ENCODE measurements around the gene SCN4A. TPM values are rescaled to one million over a fixed set of nuclear protein-coding genes. Genes with fewer than 3 reads are reported as not detected.
"Not testable (repeated sequence)": the region's sequence is repeated elsewhere in the genome, so short reads cannot be mapped to it uniquely, and the experiment has no call there.

The SCN4A gene
- polyA plus RNA-seq, 4 donors: 0.38 to 0.46 TPM; not detected in 2

- not testable (repeated sequence) for H3K36me3 ChIP-seq (ENCODE audit: control insufficient read depth in 3 of 3, insufficient read depth in 2 of 3, low read depth in 1 of 3, low read length in 3 of 3); H3K4me1 ChIP-seq (ENCODE audit: control insufficient read depth in 3 of 3, insufficient read depth in 2 of 3, low read depth in 1 of 3, low read length in 2 of 3); FAIRE-seq; DNase-seq; H3K4me3 ChIP-seq (ENCODE audit: low read depth in 1 of 3, low read length in 3 of 3); H3K9me3 ChIP-seq (ENCODE audit: control insufficient read depth in 2 of 2, insufficient read depth in 1 of 2, low read depth in 1 of 2, low read length in 1 of 2); H3K27ac ChIP-seq (ENCODE audit: low read depth in 1 of 3, low read length in 2 of 3)
- H3K27me3 ChIP-seq (ENCODE audit: control insufficient read depth in 3 of 3, insufficient read depth in 3 of 3, low read length in 3 of 3): peaks cover 0 to 16% (median 0%) of the 10 kb centered on the region in 3 donors
- 56 to 67% (median 63%) methylated on average over 10 to 11 of the region's 12 CpGs for WGBS, 3 donors
Measured at GRCh38 chr17:63907161-63907778, 65.4 kb downstream of the SCN4A start.

GRCh38 chr17:63904796-63905195, 67.9 kb downstream of the SCN4A start:
- not testable (repeated sequence) for H3K4me3 ChIP-seq (ENCODE audit: low read depth in 1 of 3, low read length in 3 of 3); H3K9me3 ChIP-seq (ENCODE audit: control insufficient read depth in 2 of 2, insufficient read depth in 1 of 2, low read depth in 1 of 2, low read length in 1 of 2); FAIRE-seq; H3K36me3 ChIP-seq (ENCODE audit: control insufficient read depth in 3 of 3, insufficient read depth in 2 of 3, low read depth in 1 of 3, low read length in 3 of 3); H3K4me1 ChIP-seq (ENCODE audit: control insufficient read depth in 3 of 3, insufficient read depth in 2 of 3, low read depth in 1 of 3, low read length in 2 of 3); H3K27ac ChIP-seq (ENCODE audit: low read depth in 1 of 3, low read length in 2 of 3); H3K27me3 ChIP-seq (ENCODE audit: control insufficient read depth in 3 of 3, insufficient read depth in 3 of 3, low read length in 3 of 3); DNase-seq
- WGBS, 3 donors: 82 to 89% (median 84%) methylated on average over 8 of the region's 8 CpGs

- not testable (repeated sequence) for H3K27me3 ChIP-seq (ENCODE audit: control insufficient read depth in 3 of 3, insufficient read depth in 3 of 3, low read length in 3 of 3); H3K4me3 ChIP-seq (ENCODE audit: low read depth in 1 of 3, low read length in 3 of 3); FAIRE-seq; H3K36me3 ChIP-seq (ENCODE audit: control insufficient read depth in 3 of 3, insufficient read depth in 2 of 3, low read depth in 1 of 3, low read length in 3 of 3); DNase-seq; H3K27ac ChIP-seq (ENCODE audit: low read depth in 1 of 3, low read length in 2 of 3); H3K9me3 ChIP-seq (ENCODE audit: control insufficient read depth in 2 of 2, insufficient read depth in 1 of 2, low read depth in 1 of 2, low read length in 1 of 2); H3K4me1 ChIP-seq (ENCODE audit: control insufficient read depth in 3 of 3, insufficient read depth in 2 of 3, low read depth in 1 of 3, low read length in 2 of 3)
- WGBS, 3 donors: 27 to 30% (median 28%) methylated on average over 5 of the region's 5 CpGs
Measured at GRCh38 chr17:63903787-63904201, 68.9 kb downstream of the SCN4A start.

GRCh38 chr17:63901971-63902370, 70.7 kb downstream of the SCN4A start:
- not testable (repeated sequence) for H3K4me3 ChIP-seq (ENCODE audit: low read depth in 1 of 3, low read length in 3 of 3); FAIRE-seq; H3K9me3 ChIP-seq (ENCODE audit: control insufficient read depth in 2 of 2, insufficient read depth in 1 of 2, low read depth in 1 of 2, low read length in 1 of 2); H3K27ac ChIP-seq (ENCODE audit: low read depth in 1 of 3, low read length in 2 of 3); H3K4me1 ChIP-seq (ENCODE audit: control insufficient read depth in 3 of 3, insufficient read depth in 2 of 3, low read depth in 1 of 3, low read length in 2 of 3); DNase-seq; H3K27me3 ChIP-seq (ENCODE audit: control insufficient read depth in 3 of 3, insufficient read depth in 3 of 3, low read length in 3 of 3); H3K36me3 ChIP-seq (ENCODE audit: control insufficient read depth in 3 of 3, insufficient read depth in 2 of 3, low read depth in 1 of 3, low read length in 3 of 3)
- 73 to 96% (median 85%) methylated on average over 2 of the region's 2 CpGs for WGBS, 3 donors

- H3K36me3 ChIP-seq (ENCODE audit: control insufficient read depth in 3 of 3, insufficient read depth in 2 of 3, low read depth in 1 of 3, low read length in 3 of 3); DNase-seq; H3K27ac ChIP-seq (ENCODE audit: low read depth in 1 of 3, low read length in 2 of 3); H3K9me3 ChIP-seq (ENCODE audit: control insufficient read depth in 2 of 2, insufficient read depth in 1 of 2, low read depth in 1 of 2, low read length in 1 of 2); H3K4me1 ChIP-seq (ENCODE audit: control insufficient read depth in 3 of 3, insufficient read depth in 2 of 3, low read depth in 1 of 3, low read length in 2 of 3); H3K27me3 ChIP-seq (ENCODE audit: control insufficient read depth in 3 of 3, insufficient read depth in 3 of 3, low read length in 3 of 3); H3K4me3 ChIP-seq (ENCODE audit: low read depth in 1 of 3, low read length in 3 of 3); FAIRE-seq: not testable (repeated sequence)
- 78 to 85% (median 81%) methylated on average over 6 of the region's 6 CpGs for WGBS, 3 donors
Measured at GRCh38 chr17:63898899-63899798, 73.6 kb downstream of the SCN4A start.

- not testable (repeated sequence) for H3K9me3 ChIP-seq (ENCODE audit: control insufficient read depth in 2 of 2, insufficient read depth in 1 of 2, low read depth in 1 of 2, low read length in 1 of 2); H3K4me3 ChIP-seq (ENCODE audit: low read depth in 1 of 3, low read length in 3 of 3); H3K36me3 ChIP-seq (ENCODE audit: control insufficient read depth in 3 of 3, insufficient read depth in 2 of 3, low read depth in 1 of 3, low read length in 3 of 3); FAIRE-seq; DNase-seq; H3K27me3 ChIP-seq (ENCODE audit: control insufficient read depth in 3 of 3, insufficient read depth in 3 of 3, low read length in 3 of 3); H3K27ac ChIP-seq (ENCODE audit: low read depth in 1 of 3, low read length in 2 of 3); H3K4me1 ChIP-seq (ENCODE audit: control insufficient read depth in 3 of 3, insufficient read depth in 2 of 3, low read depth in 1 of 3, low read length in 2 of 3)
- 84 to 89% (median 88%) methylated on average over 7 to 11 of the region's 14 CpGs for WGBS, 3 donors
Measured at GRCh38 chr17:63896524-63897354, 76.0 kb downstream of the SCN4A start, which contains the start of gene CSH1. Gene CSH1, minus strand, starts transcription at chr17:63896574. Its CDS starts 63 bp downstream, at chr17:63896511.

GRCh38 chr17:63894821-63895220, 77.9 kb downstream of the SCN4A start:
- 90 to 92% (median 92%) methylated on average over 4 to 10 of the region's 10 CpGs for WGBS, 3 donors
- not testable (repeated sequence) for H3K4me1 ChIP-seq (ENCODE audit: control insufficient read depth in 3 of 3, insufficient read depth in 2 of 3, low read depth in 1 of 3, low read length in 2 of 3); DNase-seq; FAIRE-seq; H3K4me3 ChIP-seq (ENCODE audit: low read depth in 1 of 3, low read length in 3 of 3); H3K27me3 ChIP-seq (ENCODE audit: control insufficient read depth in 3 of 3, insufficient read depth in 3 of 3, low read length in 3 of 3); H3K9me3 ChIP-seq (ENCODE audit: control insufficient read depth in 2 of 2, insufficient read depth in 1 of 2, low read depth in 1 of 2, low read length in 1 of 2); H3K36me3 ChIP-seq (ENCODE audit: control insufficient read depth in 3 of 3, insufficient read depth in 2 of 3, low read depth in 1 of 3, low read length in 3 of 3); H3K27ac ChIP-seq (ENCODE audit: low read depth in 1 of 3, low read length in 2 of 3)

- WGBS, 3 donors: 48 to 67% (median 55%) methylated on average over 3 of the region's 3 CpGs
- H3K27ac ChIP-seq (ENCODE audit: low read depth in 1 of 3, low read length in 2 of 3); H3K9me3 ChIP-seq (ENCODE audit: control insufficient read depth in 2 of 2, insufficient read depth in 1 of 2, low read depth in 1 of 2, low read length in 1 of 2); H3K27me3 ChIP-seq (ENCODE audit: control insufficient read depth in 3 of 3, insufficient read depth in 3 of 3, low read length in 3 of 3); H3K4me3 ChIP-seq (ENCODE audit: low read depth in 1 of 3, low read length in 3 of 3); H3K36me3 ChIP-seq (ENCODE audit: control insufficient read depth in 3 of 3, insufficient read depth in 2 of 3, low read depth in 1 of 3, low read length in 3 of 3); FAIRE-seq; H3K4me1 ChIP-seq (ENCODE audit: control insufficient read depth in 3 of 3, insufficient read depth in 2 of 3, low read depth in 1 of 3, low read length in 2 of 3); DNase-seq: not testable (repeated sequence)
Measured at GRCh38 chr17:63894021-63894420, 78.7 kb downstream of the SCN4A start.

Measured in small intestine (tissue), 7 donors.